Activated CD4-positive, alpha-beta T cell treated with anti-CD3 and anti-CD28 coated beads for 36 hours (primary cell): ENCODE measurements around the gene PPP2R2B. TPM values are rescaled to one million over a fixed set of nuclear protein-coding genes. Genes with fewer than 3 reads are reported as not detected.
A peak's percentile ranks its signal among the peaks of the same experiment; 100 is the strongest.
"Not testable (repeated sequence)": the region's sequence is repeated elsewhere in the genome, so short reads cannot be mapped to it uniquely, and the experiment has no call there.

Source experiments
- ATAC-seq: fragments of 200-7000 bp; cut with Tn5 transposase; one replicate; pipeline ENCODE4 v1.10.0; 2021; ENCODE audit warnings: mild to moderate bottlenecking, moderate library complexity
- CTCF ChIA-PET: fragments of 350-600 bp; sonication (Branson Sonifier 250); formaldehyde crosslinking; loops from one replicate; lab custom pipeline; 2021; ENCODE audit warnings: antibody characterized with exemption; lab: Charles Lee
- POLR2A ChIA-PET: fragments of 350-600 bp; sonication (Branson Sonifier 250); formaldehyde crosslinking; loops from one replicate; lab custom pipeline; 2021; ENCODE audit warnings: antibody characterized with exemption, inconsistent platforms; lab: Charles Lee
- DNase-seq: peaks from one replicate; pipeline ENCODE4 v3.0.0-alpha.2; 2020
- H3K27ac Mint-ChIP-seq: one replicate; pipeline ENCODE4 v1.8.0; 2021; ENCODE audit warnings: mixed read lengths
- H3K27me3 Mint-ChIP-seq: one replicate; pipeline ENCODE4 v1.8.0; 2021; ENCODE audit warnings: mixed read lengths
- H3K36me3 Mint-ChIP-seq: one replicate; pipeline ENCODE4 v1.8.0; 2021; ENCODE audit warnings: low read depth, mixed read lengths
- H3K4me1 Mint-ChIP-seq: one replicate; pipeline ENCODE4 v1.8.0; 2021; ENCODE audit warnings: mixed read lengths
- H3K4me3 Mint-ChIP-seq: one replicate; pipeline ENCODE4 v1.8.0; 2021; ENCODE audit warnings: mild to moderate bottlenecking, moderate library complexity, mixed read lengths
- H3K9me3 Mint-ChIP-seq: one replicate; pipeline ENCODE4 v1.8.0; 2021; ENCODE audit warnings: low read depth, mixed read lengths
- intact Hi-C, 2 experiments: fragments of 100-400 bp; cut with DNase I in 1 of 2; cut with micrococcal nuclease in 1 of 2; formaldehyde crosslinking; loops; one replicate each; pipeline versions ENCODE4 v1.14.2 to v1.15.1; 2022 to 2024; cut with DNase I, micrococcal nuclease
- total RNA-seq, 2 experiments: library from RNA; stranded (reverse); gene quantifications; one replicate each; pipeline ENCODE4 v1.2.3, GENCODE V29; 2021

PPP2R2B gene
- total RNA-seq, 2 experiments from 2014 or later: 0.40 to 0.85 TPM

DNA sequence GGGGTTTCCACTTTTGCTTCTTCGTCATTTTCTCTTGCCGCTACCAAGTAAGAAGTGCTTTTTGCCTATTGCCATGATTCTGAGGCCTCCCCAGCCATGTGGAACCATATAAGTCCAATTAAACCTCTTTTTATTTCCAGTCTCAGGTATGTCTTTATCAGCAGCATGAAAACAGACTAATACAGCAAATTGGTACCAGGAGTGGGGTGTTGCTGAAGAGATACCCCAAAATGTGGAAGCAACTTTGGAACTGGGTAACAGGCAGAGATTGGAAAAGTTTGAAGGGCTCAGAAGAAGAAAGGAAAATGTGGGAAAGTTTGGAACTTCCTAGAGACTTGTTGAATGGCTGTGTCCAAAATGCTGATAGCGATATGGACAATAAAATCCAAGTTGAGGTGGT is 149.8 kb downstream of the PPP2R2B start:
- ATAC-seq, CTCF ChIA-PET, DNase-seq, H3K4me1 Mint-ChIP-seq, POLR2A ChIA-PET, H3K36me3 Mint-ChIP-seq, H3K27me3 Mint-ChIP-seq, H3K4me3 Mint-ChIP-seq, H3K27ac Mint-ChIP-seq, intact Hi-C loops: not testable (repeated sequence)
- peaks cover 18% of the 10 kb centered on the region for H3K9me3 Mint-ChIP-seq

DNA sequence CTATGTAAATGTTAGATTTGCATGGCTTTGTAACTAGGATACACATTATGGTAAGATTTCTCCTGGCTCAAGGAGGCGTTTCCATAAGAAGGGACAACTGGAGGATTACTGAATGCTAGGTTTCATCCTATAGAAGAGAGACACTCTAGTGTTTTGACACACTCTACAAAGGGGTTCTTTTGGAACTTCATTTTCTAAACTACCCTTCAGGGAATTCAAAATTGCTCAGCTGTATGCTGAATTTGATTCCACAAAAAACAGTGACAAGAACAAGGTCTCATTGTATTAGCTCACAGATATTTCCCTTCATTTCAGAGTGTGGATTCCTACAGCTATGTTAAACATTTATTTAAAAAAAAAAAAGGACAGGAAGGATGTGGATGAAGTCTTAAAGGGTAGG is 151.7 kb downstream of the PPP2R2B start:
- no peak overlapping the region for H3K27ac Mint-ChIP-seq
- H3K4me1 Mint-ChIP-seq: no peaks in the 10 kb centered on the region
- ChIA-PET POLR2A (no interaction called here), CTCF (no interaction called here)
- H3K36me3 Mint-ChIP-seq: peaks cover 9% of the 10 kb centered on the region
- intact Hi-C loops: no loop called here
- H3K4me3 Mint-ChIP-seq: no peak overlapping the region
- ATAC-seq (no peak), DNase-seq (no peak)
- no peaks in the 10 kb centered on the region for H3K27me3 Mint-ChIP-seq
- peaks cover 18% of the 10 kb centered on the region for H3K9me3 Mint-ChIP-seq

DNA sequence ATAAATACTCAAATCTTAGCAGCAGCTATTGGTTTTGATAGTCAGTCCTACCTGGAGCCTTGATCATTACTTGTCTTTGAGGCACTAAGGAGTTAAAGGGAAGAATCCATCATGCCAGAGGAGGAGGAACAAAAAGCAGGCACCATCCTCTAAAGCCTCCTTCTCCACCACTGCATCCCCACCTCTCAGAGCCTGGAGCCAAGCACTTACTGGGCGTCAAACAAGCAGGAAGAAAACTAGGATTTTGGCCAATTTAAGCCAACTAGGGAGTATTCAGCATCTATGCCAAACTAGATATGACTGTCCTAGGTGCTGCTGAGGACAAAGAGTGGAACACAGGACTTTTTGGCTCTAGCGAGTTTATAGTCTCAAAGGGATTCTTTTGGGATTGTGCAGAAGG is 152.5 kb downstream of the PPP2R2B start:
- POLR2A ChIA-PET: no interaction called here
- Mint-ChIP-seq H3K4me1 (no peaks in the 10 kb centered on the region), H3K4me3 (no peak overlapping the region), H3K9me3 (peaks cover 18% of the 10 kb centered on the region), H3K27me3 (no peaks in the 10 kb centered on the region), H3K36me3 (peaks cover 9% of the 10 kb centered on the region), H3K27ac (no peak overlapping the region)
- DNase-seq (no peak), ATAC-seq (no peak)
- intact Hi-C loops: no loop called here
- CTCF ChIA-PET: no interaction called here

DNA sequence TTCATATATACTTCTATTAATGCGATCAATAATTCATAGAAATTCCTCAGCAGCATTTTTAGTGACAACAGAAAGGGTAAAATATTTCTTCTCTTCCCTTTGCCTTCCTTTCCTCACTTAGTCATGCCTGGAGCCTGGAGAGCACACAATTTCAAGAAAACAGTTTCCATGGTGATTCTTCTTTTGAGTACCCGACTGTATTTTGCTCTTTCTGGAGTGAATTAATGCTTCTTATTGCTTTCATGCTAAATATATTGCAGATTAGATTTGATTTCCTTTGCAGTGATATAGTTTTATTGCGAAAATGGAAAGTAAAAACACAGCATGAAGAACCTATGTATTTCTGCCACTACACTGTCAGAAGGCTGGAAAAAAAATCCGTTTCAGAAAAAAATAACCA is 153.5 kb downstream of the PPP2R2B start:
- Mint-ChIP-seq H3K36me3 (peaks cover 9% of the 10 kb centered on the region), H3K9me3 (peaks cover 10% of the 10 kb centered on the region)

DNA sequence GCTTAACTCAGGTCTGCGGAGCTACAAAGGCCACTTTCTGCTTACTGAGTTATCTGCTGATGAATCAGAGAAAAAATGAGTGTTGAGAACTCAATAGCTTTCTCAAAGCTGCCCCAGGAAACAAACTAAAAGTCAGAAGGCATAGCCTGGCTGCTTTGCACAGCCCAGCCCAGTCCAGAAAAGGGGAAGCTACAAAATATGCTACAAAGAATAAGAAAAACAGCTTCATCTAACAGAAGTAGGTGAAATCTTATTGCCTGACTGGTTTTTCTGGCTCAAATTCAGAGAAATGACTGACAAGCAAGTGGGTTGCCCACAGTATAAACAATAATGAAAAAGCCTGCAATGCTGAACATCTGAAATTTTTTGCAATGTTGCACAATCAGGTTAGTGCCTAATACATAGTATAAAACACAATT is 156.2 kb downstream of the PPP2R2B start:
- Mint-ChIP-seq H3K4me1 (no peaks in the 10 kb centered on the region), H3K36me3 (no peaks in the 10 kb centered on the region), H3K9me3 (no peaks in the 10 kb centered on the region), H3K4me3 (no peak overlapping the region), H3K27ac (no peak overlapping the region), H3K27me3 (no peaks in the 10 kb centered on the region)
- intact Hi-C loops: no loop called here
- POLR2A ChIA-PET: no interaction called here
- CTCF ChIA-PET: no interaction called here
- ATAC-seq (no peak), DNase-seq (no peak)

More for the DNA sequence above, 153.5 kb downstream of the PPP2R2B start:
- intact Hi-C loops: no loop called here
- ATAC-seq (no peak), DNase-seq (no peak)
- Mint-ChIP-seq H3K4me3 (no peak overlapping the region), H3K27me3 (no peaks in the 10 kb centered on the region), H3K27ac (no peak overlapping the region), H3K4me1 (no peaks in the 10 kb centered on the region)
- ChIA-PET POLR2A (no interaction called here), CTCF (no interaction called here)

DNA sequence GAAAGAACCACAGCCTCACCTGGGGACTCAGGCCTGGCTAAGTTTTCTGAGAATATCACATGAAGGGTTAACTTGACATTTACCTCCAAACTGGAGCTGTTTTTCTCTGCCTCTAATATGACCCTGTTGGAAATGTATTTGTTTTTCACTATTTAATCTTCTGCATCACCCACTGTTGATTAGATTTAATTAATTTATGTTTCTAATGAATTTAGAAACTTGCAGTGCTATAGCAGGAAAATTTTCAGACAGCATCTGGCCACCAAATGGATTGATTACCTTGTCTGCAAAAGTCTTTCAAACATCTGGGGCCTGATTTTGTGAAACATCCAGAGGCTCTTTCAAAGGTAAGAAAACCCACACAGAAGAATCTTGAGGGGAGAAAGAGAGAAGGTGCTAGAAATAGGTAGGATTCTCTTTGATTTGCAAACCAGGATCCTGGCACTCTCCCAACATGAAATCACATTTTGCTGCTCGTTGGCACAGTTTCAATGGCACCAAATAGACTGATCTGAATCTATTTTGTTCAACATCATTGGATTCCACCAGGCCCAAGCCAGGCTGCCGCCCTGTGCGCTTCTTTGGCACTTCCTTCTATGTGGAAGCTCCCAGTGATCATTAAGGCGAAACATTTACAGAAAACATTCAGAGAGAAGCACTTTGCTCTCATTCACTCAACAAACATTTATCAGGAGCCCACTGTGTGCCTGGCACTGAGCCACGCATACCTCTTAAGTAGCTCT is 157.3 kb downstream of the PPP2R2B start:
- POLR2A ChIA-PET: no interaction called here
- CTCF ChIA-PET: interaction anchor here (0.6 kb wide), 1 partner anchor 688 kb away, joined by 4 read pairs; no protein-coding TSS in a partner anchor
- no peaks in the 10 kb centered on the region for H3K27me3 Mint-ChIP-seq
- intact Hi-C loops: no loop called here
- H3K9me3 Mint-ChIP-seq: no peaks in the 10 kb centered on the region
- no peaks in the 10 kb centered on the region for H3K36me3 Mint-ChIP-seq
- no peak overlapping the region for H3K4me3 Mint-ChIP-seq
- DNase-seq (no peak), ATAC-seq (no peak)
- no peaks in the 10 kb centered on the region for H3K4me1 Mint-ChIP-seq
- H3K27ac Mint-ChIP-seq: no peak overlapping the region

DNA sequence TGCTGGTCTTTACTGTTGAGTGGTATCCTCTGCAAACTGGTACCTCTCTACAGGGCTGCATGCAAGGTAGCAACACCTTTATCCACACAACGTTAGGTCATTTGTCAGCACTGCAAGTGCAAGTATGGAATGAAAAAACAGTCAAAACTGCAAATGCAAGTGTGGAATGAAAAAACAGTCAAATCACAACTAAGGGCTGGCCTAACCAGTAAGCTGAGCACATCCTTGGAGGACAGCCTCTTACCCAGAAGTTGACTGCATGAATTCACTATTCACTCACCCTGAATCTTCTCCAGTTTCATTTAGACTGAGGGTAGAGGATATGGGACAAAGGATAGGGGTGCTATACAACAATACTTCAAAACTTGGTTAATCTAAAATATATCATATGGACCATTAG is 158.4 kb downstream of the PPP2R2B start:
- CTCF ChIA-PET: no interaction called here
- DNase-seq (no peak), ATAC-seq (peak; percentile 69)
- POLR2A ChIA-PET: no interaction called here
- Mint-ChIP-seq H3K9me3 (no peaks in the 10 kb centered on the region), H3K4me1 (no peaks in the 10 kb centered on the region), H3K27ac (no peak overlapping the region), H3K27me3 (no peaks in the 10 kb centered on the region), H3K36me3 (no peaks in the 10 kb centered on the region), H3K4me3 (no peak overlapping the region)
- intact Hi-C loops: no loop called here

DNA sequence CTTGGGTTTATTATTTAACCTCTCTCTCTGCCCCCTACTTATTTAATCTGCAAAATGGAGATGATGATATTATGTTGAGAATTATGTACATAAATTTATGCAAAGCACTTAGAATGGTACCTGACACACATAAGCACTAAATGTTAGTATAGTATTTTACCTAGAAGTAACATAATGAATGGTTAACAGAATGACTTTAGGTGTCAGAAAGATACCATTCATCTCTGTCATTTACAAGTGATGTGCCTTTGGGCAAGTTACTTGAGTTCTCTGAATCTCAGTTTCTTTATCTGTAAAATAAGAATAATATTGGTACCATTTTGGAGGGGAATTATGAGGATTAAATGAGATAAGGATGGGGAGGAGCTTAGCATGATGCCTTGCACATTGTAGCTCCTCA is 159.4 kb downstream of the PPP2R2B start:
- intact Hi-C loops: no loop called here
- ATAC-seq (no peak), DNase-seq (no peak)
- Mint-ChIP-seq H3K36me3 (no peaks in the 10 kb centered on the region), H3K4me1 (no peaks in the 10 kb centered on the region), H3K27me3 (no peaks in the 10 kb centered on the region), H3K4me3 (no peak overlapping the region), H3K9me3 (no peaks in the 10 kb centered on the region), H3K27ac (no peak overlapping the region)
- ChIA-PET POLR2A (interaction anchor here (0.6 kb wide), 1 partner anchor 49 kb away, joined by 3 read pairs; no protein-coding TSS in a partner anchor), CTCF (interaction anchor here (0.6 kb wide), 1 partner anchor 246 kb away, joined by 3 read pairs; no protein-coding TSS in a partner anchor)

DNA sequence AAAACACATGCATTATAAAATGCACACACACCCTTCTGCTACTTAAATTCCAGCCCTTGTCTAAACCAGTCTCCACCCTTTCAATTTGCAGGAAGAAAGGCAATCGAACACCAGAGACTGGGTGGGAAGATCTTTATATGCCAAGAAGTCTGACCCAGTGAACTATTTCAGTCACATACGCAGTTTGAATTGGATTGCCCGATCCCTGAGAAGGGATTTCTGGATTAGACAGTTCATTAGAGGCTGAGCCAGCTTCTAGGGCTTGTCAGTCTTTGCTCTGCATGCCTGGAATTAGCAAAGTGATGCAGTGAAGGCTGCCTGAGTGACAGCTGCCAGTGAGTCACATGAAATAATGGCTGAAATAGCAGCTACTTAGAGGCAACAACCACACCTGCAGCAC is 159.9 kb downstream of the PPP2R2B start:
- intact Hi-C loops: no loop called here
- no peak for ATAC-seq
- Mint-ChIP-seq H3K27me3 (no peaks in the 10 kb centered on the region), H3K9me3 (no peaks in the 10 kb centered on the region), H3K27ac (no peak overlapping the region), H3K4me1 (no peaks in the 10 kb centered on the region), H3K36me3 (no peaks in the 10 kb centered on the region), H3K4me3 (no peak overlapping the region)
- POLR2A ChIA-PET: no interaction called here
- CTCF ChIA-PET: interaction anchor here (1.9 kb wide), 1 partner anchor 57 kb away, joined by 4 read pairs; no protein-coding TSS in a partner anchor
- no peak for DNase-seq

DNA sequence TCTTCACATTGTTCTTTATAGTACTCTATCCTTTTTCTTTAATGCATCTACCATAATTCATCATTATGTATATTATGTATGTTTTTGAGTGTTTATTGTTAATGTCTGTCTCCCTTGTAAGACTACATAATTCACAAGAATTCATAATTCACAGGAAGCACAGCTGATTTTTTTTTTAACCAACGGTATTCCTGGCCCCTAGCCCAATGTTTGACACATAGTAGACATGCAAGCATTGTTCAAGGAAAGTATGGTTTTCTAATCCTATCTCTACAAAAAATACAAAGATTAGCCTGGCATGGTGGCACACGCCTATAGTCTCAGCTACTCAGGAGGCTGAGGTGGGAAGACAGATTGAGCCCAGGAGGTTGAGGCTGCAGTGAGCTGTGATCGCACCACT is 160.6 kb downstream of the PPP2R2B start:
- no peak for DNase-seq
- no peak overlapping the region for H3K27ac Mint-ChIP-seq
- intact Hi-C loops: no loop called here
- ATAC-seq: no peak
- H3K9me3 Mint-ChIP-seq: no peaks in the 10 kb centered on the region
- ChIA-PET POLR2A (no interaction called here), CTCF (interaction anchor here (1.9 kb wide), 1 partner anchor 56 kb away, joined by 4 read pairs; no protein-coding TSS in a partner anchor)
- no peaks in the 10 kb centered on the region for H3K36me3 Mint-ChIP-seq
- H3K27me3 Mint-ChIP-seq: no peaks in the 10 kb centered on the region
- H3K4me1 Mint-ChIP-seq: no peaks in the 10 kb centered on the region
- no peak overlapping the region for H3K4me3 Mint-ChIP-seq

DNA sequence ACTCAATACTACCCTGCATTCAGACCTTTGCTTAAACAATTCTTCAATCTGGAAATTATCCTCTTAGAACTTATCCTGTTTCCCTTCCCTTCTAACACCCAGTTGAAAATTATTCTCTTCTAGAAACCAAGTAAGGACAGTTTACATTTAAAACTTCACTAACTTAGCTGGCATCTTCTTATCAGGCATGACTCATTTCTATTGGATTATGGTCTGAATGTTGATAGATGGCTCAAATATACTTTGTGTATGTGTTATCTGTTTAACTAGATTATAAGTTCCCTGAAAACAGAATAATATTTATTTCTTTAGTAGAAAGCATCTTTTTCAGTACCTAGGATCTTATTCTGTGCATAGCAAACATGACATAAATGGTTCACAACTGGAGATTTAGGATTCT is 161.9 kb downstream of the PPP2R2B start:
- DNase-seq (no peak), ATAC-seq (no peak)
- Mint-ChIP-seq H3K27ac (no peak overlapping the region), H3K27me3 (no peaks in the 10 kb centered on the region), H3K4me1 (no peaks in the 10 kb centered on the region), H3K36me3 (no peaks in the 10 kb centered on the region), H3K4me3 (no peak overlapping the region), H3K9me3 (no peaks in the 10 kb centered on the region)
- ChIA-PET POLR2A (no interaction called here), CTCF (interaction anchor here (0.7 kb wide), 1 partner anchor 53 kb away, joined by 4 read pairs; no protein-coding TSS in a partner anchor)
- intact Hi-C loops: no loop called here

DNA sequence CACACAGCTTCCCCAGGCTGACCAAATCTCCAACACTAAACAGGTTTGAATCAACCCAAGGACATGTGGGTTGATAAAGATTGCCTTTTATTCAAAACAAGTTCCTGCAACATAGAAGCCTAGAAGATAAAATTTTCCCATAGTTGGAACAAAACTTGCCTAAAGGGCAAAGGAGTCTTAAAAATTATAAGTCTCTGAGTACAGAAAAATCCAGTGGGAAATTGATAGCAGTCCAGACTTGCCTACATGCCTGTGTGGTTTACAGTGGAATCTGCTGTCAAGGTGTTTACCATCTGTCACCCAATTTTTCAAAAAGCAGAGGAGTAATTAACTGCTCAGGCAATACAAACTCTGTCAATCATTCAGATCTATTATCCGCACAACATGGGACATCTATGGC is 168.2 kb downstream of the PPP2R2B start:
- Mint-ChIP-seq H3K36me3 (no peaks in the 10 kb centered on the region), H3K9me3 (no peaks in the 10 kb centered on the region), H3K4me3 (no peak overlapping the region), H3K27ac (no peak overlapping the region), H3K4me1 (no peaks in the 10 kb centered on the region), H3K27me3 (no peaks in the 10 kb centered on the region)
- ATAC-seq (no peak), DNase-seq (no peak)
- ChIA-PET CTCF (no interaction called here), POLR2A (interaction anchor here (0.7 kb wide), 1 partner anchor 28 kb away, joined by 4 read pairs; no protein-coding TSS in a partner anchor)
- intact Hi-C loops: no loop called here
